ENCODE data around the gene PRKAG2. TPM values are rescaled to one million over a fixed set of nuclear protein-coding genes. Genes with fewer than 3 reads are reported as not detected.

The PRKAG2 gene
- total and polyA plus RNA-seq, 2 of the 8 experiments (the other 6 are each of a cell fraction or from before 2014, with no cell fraction given) = 7.5 to 18.1 TPM

- ChIA-PET POLR2A (ENCODE audit: partially characterized antibody) (no interaction called here), CTCF (ENCODE audit: partially characterized antibody) (interaction anchor here (0.8 to 2.1 kb wide), 3 partner anchors 16 to 96 kb away, joined by 3 to 9 read pairs (median 4); no protein-coding TSS in a partner anchor)
- Histone ChIP-seq H4K8ac (ENCODE audit: extremely low read depth, insufficient read depth, low read length) (no peak overlapping the region; the same call in 1 of the 2 replicates), H3K18ac (ENCODE audit: extremely low read depth, low read length) (no peak overlapping the region), H3K79me1 (ENCODE audit: low read depth, low read length) (no peaks in the 10 kb centered on the region), H3K4me2 (ENCODE audit: insufficient read depth in 1 of 2, low read depth in 2 of 2, low read length in 2 of 2) (no peak overlapping the region), H2BK12ac (ENCODE audit: low read depth, low read length) (no peak overlapping the region), H2BK20ac (ENCODE audit: low read length) (no peak overlapping the region), H3K4ac (replicated peaks; ENCODE audit: insufficient read length, low read depth, low read length) (no peak overlapping the region), H3K79me2 (ENCODE audit: control insufficient read depth in 1 of 2, insufficient read depth in 2 of 2, low read length in 2 of 2) (no peaks in the 10 kb centered on the region), H3K9ac (replicated peaks in 1 of 4; ENCODE audit: extremely low read depth in 1 of 4, low read depth in 3 of 4, low read length in 3 of 4) (no peak overlapping the region), H3K27me3 (replicated peaks in 1 of 4; ENCODE audit: control insufficient read depth in 3 of 4, extremely low read depth in 1 of 4, insufficient read depth in 3 of 4, low read length in 3 of 4) (no peaks in the 10 kb centered on the region), H2BK120ac (replicated peaks; ENCODE audit: low read depth, low read length) (no peak overlapping the region), H3K23ac (ENCODE audit: insufficient read length) (no peak overlapping the region), H2AFZ (ENCODE audit: low read length) (no peak overlapping the region), H2AK5ac (ENCODE audit: low read depth, low read length) (no peak overlapping the region), H3K27ac (ENCODE audit: low read depth, low read length) (no peak overlapping the region), H2BK5ac (ENCODE audit: low read depth, low read length) (no peak overlapping the region), H4K20me1 (replicated peaks in 1 of 2; ENCODE audit: control insufficient read depth in 1 of 2, insufficient read depth in 2 of 2, low read length in 2 of 2) (no peaks in the 10 kb centered on the region), H3K9me3 (ENCODE audit: insufficient read depth in 2 of 2, low read depth in 1 of 2, low read length in 1 of 2) (no peaks in the 10 kb centered on the region), H3K14ac (ENCODE audit: insufficient read length) (no peak overlapping the region), H4K5ac (ENCODE audit: insufficient read length, low read depth, low read length) (no peak overlapping the region), H3K23me2 (ENCODE audit: low read depth, low read length) (no peaks in the 10 kb centered on the region), H3K36me3 (ENCODE audit: control insufficient read depth in 2 of 4, insufficient read depth in 4 of 4, low read length in 3 of 4) (no peaks in the 10 kb centered on the region), H3K4me1 (replicated peaks in 1 of 4; ENCODE audit: control insufficient read depth in 3 of 4, insufficient read depth in 4 of 4, low read length in 3 of 4) (no peaks in the 10 kb centered on the region), H3K4me3 (ENCODE audit: extremely low read depth in 1 of 4, insufficient read depth in 2 of 4, low read depth in 3 of 4, low read length in 4 of 4) (no peak overlapping the region), H3K56ac (replicated peaks; ENCODE audit: insufficient read length, low read depth, low read length) (no peak overlapping the region), H2BK15ac (ENCODE audit: low read length) (no peak overlapping the region), H4K91ac (replicated peaks; ENCODE audit: insufficient read length, low read length) (no peak overlapping the region)
- 90% methylated on average over 15 of the region's 15 CpGs; no CpG with 5 or more reads in 1 of the 2 experiments for WGBS, 2 experiments (ENCODE audit: extremely low coverage in 1 of 2, insufficient coverage in 1 of 2, insufficient read length in 1 of 2, insufficient replicate concordance in 2 of 2, low coverage in 1 of 2, low lambda C conversion rate in 2 of 2, missing lambda C conversion rate in 1 of 2)
- FAIRE-seq = no peak
- no peak for TF ChIP-seq BRCA1 (IDR thresholded peaks at IDR 0.05; ENCODE audit: low read depth, low read length)
- TF ChIP-seq SUZ12 (IDR thresholded peaks at IDR 0.05; ENCODE audit: low read length) = no peak
- TF ChIP-seq CHD1 (IDR thresholded peaks at IDR 0.05; ENCODE audit: low read depth, low read length) = no peak
- no peak for TF ChIP-seq HDAC6 (IDR thresholded peaks at IDR 0.05; ENCODE audit: low read depth, low read length)
- no peak for TF ChIP-seq PHF8 (conservative IDR thresholded peaks at IDR 0.05; ENCODE audit: low read depth, low read length)
- no peak for TF ChIP-seq KDM1A (IDR thresholded peaks at IDR 0.05; ENCODE audit: borderline replicate concordance, low read length)
- TF ChIP-seq YY1 (IDR thresholded peaks at IDR 0.05; ENCODE audit: low read depth, low read length) = no peak
- TF ChIP-seq SIRT6 (IDR thresholded peaks at IDR 0.05; ENCODE audit: low read length) = no peak
- no peak for TF ChIP-seq RNF2 (IDR thresholded peaks at IDR 0.05; ENCODE audit: borderline replicate concordance, low read depth, low read length, missing control alignments, poor library complexity, severe bottlenecking)
- no peak for TF ChIP-seq CBX5 (IDR thresholded peaks at IDR 0.05; ENCODE audit: low read depth, low read length)
- TF ChIP-seq SAP30 (IDR thresholded peaks at IDR 0.05; ENCODE audit: insufficient read depth, insufficient replicate concordance, low read length) = no peak
- TF ChIP-seq POLR2AphosphoS5 (IDR thresholded peaks at IDR 0.05; ENCODE audit: low read depth, low read length) = no peak
- no peak for TF ChIP-seq GTF2F1 (IDR thresholded peaks at IDR 0.05; ENCODE audit: borderline replicate concordance, low read depth, low read length)
- DNase-seq (ENCODE audit: low read depth in 1 of 2, low spot score in 2 of 2) = no peak
Measured at GRCh38 chr7:151801782-151802468, 75.0 kb downstream of the PRKAG2 start.

Measured in H1 (cell line).